Endometrium (tissue), 2 donors: ENCODE data around the gene SERPINC1.
A peak's percentile ranks its signal among the peaks of the same experiment; 100 is the strongest.
"Not testable (repeated sequence)": the region's sequence is repeated elsewhere in the genome, so short reads cannot be mapped to it uniquely, and the experiment has no call there.

ENCODE experiments used
- FAIRE-seq: peaks from 2 replicates; lab custom pipeline; 2012; peaks lifted over from hg19 to GRCh38; lab: Jason Lieb, UNC
- donor health status: control.
- donor health status: control.

Gene SERPINC1

GRCh38 chr1:173889885-173890284, 27.2 kb downstream of the SERPINC1 start:
- no peak for FAIRE-seq

- no peak for FAIRE-seq
Measured at GRCh38 chr1:173888749-173889148, 28.4 kb downstream of the SERPINC1 start.

GRCh38 chr1:173887627-173888026, 29.5 kb downstream of the SERPINC1 start:
- no peak for FAIRE-seq

- no peak for FAIRE-seq
Measured at GRCh38 chr1:173886746-173887611, 30.1 kb downstream of the SERPINC1 start.

GRCh38 chr1:173884701-173885100, 32.4 kb downstream of the SERPINC1 start:
- FAIRE-seq = no peak

GRCh38 chr1:173881117-173881516, 36.0 kb downstream of the SERPINC1 start:
- not testable (repeated sequence) for FAIRE-seq

GRCh38 chr1:173878251-173878650, 38.9 kb downstream of the SERPINC1 start:
- no peak for FAIRE-seq

- no peak for FAIRE-seq
Measured at GRCh38 chr1:173876732-173877131, 40.4 kb downstream of the SERPINC1 start.

GRCh38 chr1:173871500-173871899, 45.6 kb downstream of the SERPINC1 start:
- no peak for FAIRE-seq

- FAIRE-seq = no peak
Measured at GRCh38 chr1:173871091-173871490, 46.0 kb downstream of the SERPINC1 start.

- no peak for FAIRE-seq
Measured at GRCh38 chr1:173870252-173871075, 46.7 kb downstream of the SERPINC1 start.

GRCh38 chr1:173869021-173869359, 48.1 kb downstream of the SERPINC1 start:
- no peak for FAIRE-seq

- no peak for FAIRE-seq
Measured at GRCh38 chr1:173868266-173869020, 48.7 kb downstream of the SERPINC1 start, which contains the start of gene ZBTB37. Gene ZBTB37, plus strand, starts transcription at chr1:173868380. Its CDS starts 1,846 bp downstream, at chr1:173870226.

GRCh38 chr1:173867753-173868265, 49.3 kb downstream of the SERPINC1 start, which contains the start of gene GAS5:
Gene GAS5, minus strand, starts transcription at chr1:173867989.
- peak; percentile 88 for FAIRE-seq

GRCh38 chr1:173867141-173867752, 49.9 kb downstream of the SERPINC1 start:
- no peak for FAIRE-seq

GRCh38 chr1:173866413-173867115, 50.6 kb downstream of the SERPINC1 start:
- FAIRE-seq = no peak

- FAIRE-seq = no peak
Measured at GRCh38 chr1:173865468-173866164, 51.5 kb downstream of the SERPINC1 start.

- FAIRE-seq = no peak
Measured at GRCh38 chr1:173864179-173864867, 52.8 kb downstream of the SERPINC1 start.
